Endothelial cell of umbilical vein (primary cell): Measurements from ENCODE around the gene PTF1A.

ENCODE experiments used
- CTCF ChIP-seq, 2 donors: IDR thresholded peaks; 1 replicate in 1 of 2; 2 replicates in 1 of 2; pipeline ENCODE4 v1.5.1; 2011; ENCODE audit warnings: low read length in 2 of 2, mild to moderate bottlenecking in 2 of 2, moderate library complexity in 2 of 2, control low read depth in 1 of 2, inconsistent platforms in 1 of 2, low read depth in 1 of 2; ENCODE audit not compliant: insufficient read depth in 1 of 2; ENCODE audit errors: extremely low read depth in 1 of 2
- EZH2 ChIP-seq: IDR thresholded peaks from 2 replicates; pipeline ENCODE4 v1.6.1; 2012; ENCODE audit warnings: borderline replicate concordance, low read depth, mild to moderate bottlenecking, moderate library complexity, low read length, inconsistent platforms; ENCODE audit not compliant: severe bottlenecking
- FOS ChIP-seq: IDR thresholded peaks from 2 replicates; pipeline ENCODE4 v1.6.1; 2011; ENCODE audit warnings: mild to moderate bottlenecking, low read length, moderate library complexity, borderline replicate concordance; ENCODE audit not compliant: insufficient read depth
- MAX ChIP-seq: IDR thresholded peaks from 2 replicates; pipeline ENCODE4 v1.6.1; 2011; ENCODE audit not compliant: insufficient read depth, insufficient read length
- POLR2A ChIP-seq: IDR thresholded peaks from 2 replicates; pipeline ENCODE4 v1.6.1; 2012; ENCODE audit warnings: low read depth, mild to moderate bottlenecking, control low read depth, low read length
- POLR2AphosphoS5 ChIP-seq: IDR thresholded peaks from 2 replicates; pipeline ENCODE4 v1.6.1; 2012; ENCODE audit warnings: low read depth, mild to moderate bottlenecking, control low read depth, low read length, moderate library complexity; ENCODE audit not compliant: insufficient read depth

GRCh38 chr10:23203369-23204325 lies 11.5 kb downstream of the PTF1A start:
- TF ChIP-seq POLR2A (no peak), CTCF (IDR thresholded peaks at IDR 0.05; ENCODE audit: extremely low read depth in 1 of 2, insufficient read depth in 1 of 2, low read depth in 1 of 2, low read length in 2 of 2) (no peak), POLR2AphosphoS5 (no peak), EZH2 (no peak), FOS (no peak), MAX (no peak)
